A549 (cell line): ENCODE data around the gene PCSK5.

Source experiments
- CHD4 ChIP-seq: fragments of 200-600 bp; sonication (generic); IDR thresholded peaks from 2 replicates; pipeline ENCODE4 v1.6.1; 2016; ENCODE audit warnings: antibody characterized with exemption, mild to moderate bottlenecking, borderline replicate concordance
- CTCF ChIP-seq: fragments of >200 bp; sonication (Bioruptor Twin); formaldehyde crosslinking; IDR thresholded peaks from 3 replicates; pipeline ENCODE4 v1.5.1; 2016
- PBX3 ChIP-seq: IDR thresholded peaks from 2 replicates; pipeline ENCODE4 v1.6.1; 2012

GRCh38 chr9:76181020-76181641 is 290.7 kb downstream of the PCSK5 start:
- no peak for TF ChIP-seq CTCF
- TF ChIP-seq PBX3, result no peak
- no peak for TF ChIP-seq CHD4
